Measurements from ENCODE around the gene CEMIP2.
A peak's percentile ranks its signal among the peaks of the same experiment; 100 is the strongest.

CEMIP2 gene

GRCh38 chr9:71746023-71746757 lies 22.1 kb downstream of the CEMIP2 start:
- Mint-ChIP-seq H3K9me3 (no peaks in the 10 kb centered on the region), H3K4me3 (no peak overlapping the region), H3K4me1 (peaks cover 42% of the 10 kb centered on the region), H3K27me3 (no peaks in the 10 kb centered on the region), H3K36me3 (ENCODE audit: low read depth) (peaks cover 60% of the 10 kb centered on the region), H3K27ac (peak overlapping the region; percentile 37)
- ATAC-seq: no peak
- no peak for DNase-seq

GRCh38 chr9:71744754-71745521 lies 23.4 kb downstream of the CEMIP2 start:
- no peak for ATAC-seq
- H3K36me3 Mint-ChIP-seq (ENCODE audit: low read depth): peaks cover 55% of the 10 kb centered on the region
- DNase-seq: no peak
- no peaks in the 10 kb centered on the region for H3K9me3 Mint-ChIP-seq
- no peaks in the 10 kb centered on the region for H3K27me3 Mint-ChIP-seq
- peaks cover 35% of the 10 kb centered on the region for H3K4me1 Mint-ChIP-seq
- no peak overlapping the region for H3K27ac Mint-ChIP-seq
- no peak overlapping the region for H3K4me3 Mint-ChIP-seq

GRCh38 chr9:71743882-71744281 lies 24.4 kb downstream of the CEMIP2 start:
- DNase-seq (no peak), ATAC-seq (no peak)
- no peak overlapping the region for H3K27ac Mint-ChIP-seq
- H3K4me3 Mint-ChIP-seq: no peak overlapping the region
- H3K4me1 Mint-ChIP-seq: peaks cover 29% of the 10 kb centered on the region
- no peaks in the 10 kb centered on the region for H3K27me3 Mint-ChIP-seq
- no peaks in the 10 kb centered on the region for H3K9me3 Mint-ChIP-seq
- peaks cover 57% of the 10 kb centered on the region for H3K36me3 Mint-ChIP-seq (ENCODE audit: low read depth)

- ATAC-seq (no peak), DNase-seq (no peak)
- H3K9me3 Mint-ChIP-seq: no peaks in the 10 kb centered on the region
- no peaks in the 10 kb centered on the region for H3K27me3 Mint-ChIP-seq
- no peak overlapping the region for H3K27ac Mint-ChIP-seq
- H3K4me1 Mint-ChIP-seq: peaks cover 23% of the 10 kb centered on the region
- H3K36me3 Mint-ChIP-seq (ENCODE audit: low read depth): peaks cover 57% of the 10 kb centered on the region
- no peak overlapping the region for H3K4me3 Mint-ChIP-seq
These were observed 25.1 kb downstream of the CEMIP2 start for GRCh38 chr9:71743217-71743705.

GRCh38 chr9:71742703-71743102 lies 25.6 kb downstream of the CEMIP2 start:
- ATAC-seq: no peak
- no peak overlapping the region for H3K27ac Mint-ChIP-seq
- no peak overlapping the region for H3K4me3 Mint-ChIP-seq
- H3K4me1 Mint-ChIP-seq: peaks cover 17% of the 10 kb centered on the region
- no peak for DNase-seq
- no peaks in the 10 kb centered on the region for H3K27me3 Mint-ChIP-seq
- H3K36me3 Mint-ChIP-seq (ENCODE audit: low read depth): peaks cover 58% of the 10 kb centered on the region
- H3K9me3 Mint-ChIP-seq: no peaks in the 10 kb centered on the region

- no peaks in the 10 kb centered on the region for H3K9me3 Mint-ChIP-seq
- H3K4me1 Mint-ChIP-seq: peaks cover 12% of the 10 kb centered on the region
- H3K27me3 Mint-ChIP-seq: no peaks in the 10 kb centered on the region
- H3K36me3 Mint-ChIP-seq (ENCODE audit: low read depth): peaks cover 54% of the 10 kb centered on the region
- no peak for ATAC-seq
- no peak overlapping the region for H3K4me3 Mint-ChIP-seq
- peak overlapping the region; percentile 17 for H3K27ac Mint-ChIP-seq
- DNase-seq: no peak
These were observed 26.2 kb downstream of the CEMIP2 start for GRCh38 chr9:71741926-71742648.

- Mint-ChIP-seq H3K9me3 (no peaks in the 10 kb centered on the region), H3K4me1 (peaks cover 2% of the 10 kb centered on the region), H3K27me3 (no peaks in the 10 kb centered on the region), H3K4me3 (no peak overlapping the region), H3K27ac (no peak overlapping the region), H3K36me3 (ENCODE audit: low read depth) (peaks cover 50% of the 10 kb centered on the region)
- ATAC-seq (no peak), DNase-seq (no peak)
These were observed 28.1 kb downstream of the CEMIP2 start for GRCh38 chr9:71740199-71740598.

- DNase-seq (no peak), ATAC-seq (no peak)
These were observed 30.9 kb downstream of the CEMIP2 start for GRCh38 chr9:71737455-71737854.

GRCh38 chr9:71736236-71736635 lies 32.1 kb downstream of the CEMIP2 start:
- no peak for DNase-seq
- no peaks in the 10 kb centered on the region for H3K9me3 Mint-ChIP-seq
- no peak overlapping the region for H3K27ac Mint-ChIP-seq

More at GRCh38 chr9:71737455-71737854, 30.9 kb downstream of the CEMIP2 start:
- H3K4me3 Mint-ChIP-seq: no peak overlapping the region
- no peaks in the 10 kb centered on the region for H3K9me3 Mint-ChIP-seq
- H3K36me3 Mint-ChIP-seq (ENCODE audit: low read depth): peaks cover 55% of the 10 kb centered on the region
- no peaks in the 10 kb centered on the region for H3K27me3 Mint-ChIP-seq
- H3K4me1 Mint-ChIP-seq: no peaks in the 10 kb centered on the region
- H3K27ac Mint-ChIP-seq: no peak overlapping the region

GRCh38 chr9:71734950-71735349 lies 33.4 kb downstream of the CEMIP2 start:
- no peaks in the 10 kb centered on the region for H3K27me3 Mint-ChIP-seq
- ATAC-seq: no peak
- peaks cover 4% of the 10 kb centered on the region for H3K4me1 Mint-ChIP-seq
- no peak for DNase-seq
- H3K4me3 Mint-ChIP-seq: no peak overlapping the region
- H3K27ac Mint-ChIP-seq: no peak overlapping the region
- peaks cover 65% of the 10 kb centered on the region for H3K36me3 Mint-ChIP-seq (ENCODE audit: low read depth)
- H3K9me3 Mint-ChIP-seq: no peaks in the 10 kb centered on the region

More at GRCh38 chr9:71736236-71736635, 32.1 kb downstream of the CEMIP2 start:
- Mint-ChIP-seq H3K36me3 (ENCODE audit: low read depth) (peaks cover 56% of the 10 kb centered on the region), H3K4me1 (peaks cover 2% of the 10 kb centered on the region), H3K27me3 (no peaks in the 10 kb centered on the region), H3K4me3 (no peak overlapping the region)
- ATAC-seq: no peak

- Mint-ChIP-seq H3K9me3 (no peaks in the 10 kb centered on the region), H3K27ac (no peak overlapping the region), H3K27me3 (no peaks in the 10 kb centered on the region), H3K36me3 (ENCODE audit: low read depth) (peaks cover 65% of the 10 kb centered on the region), H3K4me1 (peaks cover 6% of the 10 kb centered on the region), H3K4me3 (no peak overlapping the region)
- DNase-seq (no peak), ATAC-seq (no peak)
These were observed 35.1 kb downstream of the CEMIP2 start for GRCh38 chr9:71733176-71733575.

GRCh38 chr9:71729816-71730526 lies 38.3 kb downstream of the CEMIP2 start:
- H3K4me3 Mint-ChIP-seq: no peak overlapping the region
- ATAC-seq (no peak), DNase-seq (no peak)
- H3K27ac Mint-ChIP-seq: no peak overlapping the region
- H3K4me1 Mint-ChIP-seq: peaks cover 6% of the 10 kb centered on the region
- H3K27me3 Mint-ChIP-seq: no peaks in the 10 kb centered on the region
- peaks cover 58% of the 10 kb centered on the region for H3K36me3 Mint-ChIP-seq (ENCODE audit: low read depth)
- no peaks in the 10 kb centered on the region for H3K9me3 Mint-ChIP-seq

- H3K4me3 Mint-ChIP-seq: no peak overlapping the region
- peaks cover 6% of the 10 kb centered on the region for H3K4me1 Mint-ChIP-seq
- ATAC-seq: no peak
- H3K36me3 Mint-ChIP-seq (ENCODE audit: low read depth): peaks cover 62% of the 10 kb centered on the region
- no peaks in the 10 kb centered on the region for H3K27me3 Mint-ChIP-seq
- DNase-seq: no peak
- H3K9me3 Mint-ChIP-seq: no peaks in the 10 kb centered on the region
- no peak overlapping the region for H3K27ac Mint-ChIP-seq
These were observed 41.6 kb downstream of the CEMIP2 start for GRCh38 chr9:71726723-71727122.

Data from activated naive CD8-positive, alpha-beta T cell treated with anti-CD3 and anti-CD28 coated beads, Interleukin-2, amount 50 U/mL, for 24 hours (primary cell).